Measurements from ENCODE around the gene MATN4.
A peak's percentile ranks its signal among the peaks of the same experiment; 100 is the strongest.

MATN4 gene

GRCh38 chr20:45290677-45291355, 17.3 kb downstream of the MATN4 start:
- DNase-seq (ENCODE audit: low spot score) = peak; percentile 73

DNA sequence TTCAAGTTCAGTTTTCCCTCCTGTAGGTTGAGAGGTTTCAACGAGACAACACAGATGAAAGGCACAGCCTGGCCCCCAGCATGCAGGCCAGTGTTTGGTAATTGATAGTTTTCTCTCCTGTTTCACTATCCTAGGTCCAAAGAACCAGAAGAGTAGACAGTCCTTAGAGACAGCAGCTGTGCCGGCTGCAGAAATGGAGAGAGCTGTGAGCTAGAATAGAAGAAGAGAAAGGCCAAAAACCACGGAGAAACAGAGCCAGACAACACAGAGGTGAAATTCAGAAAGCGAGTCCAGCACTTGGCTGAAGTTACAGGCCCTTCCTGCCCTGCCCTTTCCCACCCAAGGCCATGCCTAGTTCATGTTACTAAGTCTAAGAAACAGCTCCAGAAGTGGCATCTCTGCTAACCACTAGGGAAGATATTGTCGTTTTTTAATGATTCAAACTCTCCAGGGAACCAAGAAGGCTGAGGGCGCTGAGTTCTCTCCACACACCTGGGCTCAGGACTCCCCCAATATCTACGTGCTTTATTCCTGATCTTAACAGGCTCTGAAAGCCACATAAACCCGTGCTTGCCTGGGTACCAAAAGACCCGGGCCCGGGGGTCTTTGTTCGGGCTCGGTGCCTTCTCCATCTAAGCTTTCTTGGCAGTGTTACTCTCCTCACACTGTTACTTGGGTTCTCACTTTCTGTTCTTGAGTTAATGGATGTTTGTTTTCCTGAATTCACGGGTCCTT, 18.0 kb downstream of the MATN4 start:
- no peak for DNase-seq (ENCODE audit: low spot score)

- no peak for DNase-seq (ENCODE audit: low spot score)
Measured at GRCh38 chr20:45288860-45289259, 19.2 kb downstream of the MATN4 start.

DNA sequence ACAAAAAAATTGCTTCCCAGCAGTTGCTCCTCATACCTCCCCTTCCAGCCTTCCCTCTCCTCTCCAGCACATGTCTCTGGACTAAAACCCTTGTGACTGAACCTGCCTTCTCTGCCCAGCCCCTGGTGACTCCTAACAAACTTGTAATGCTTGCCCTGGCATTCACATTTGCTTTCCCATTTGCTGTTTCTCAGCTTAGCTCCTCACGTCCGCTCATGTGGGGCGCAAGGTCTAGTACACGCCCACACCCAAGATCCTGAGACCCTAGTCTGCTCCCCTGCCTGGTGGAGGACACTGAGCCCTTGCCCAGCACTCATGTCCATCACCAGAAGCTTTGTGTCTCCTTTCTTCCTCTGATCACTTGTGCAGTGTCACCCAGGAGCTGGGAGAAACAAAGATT, 19.7 kb downstream of the MATN4 start:
- DNase-seq (ENCODE audit: low spot score) = no peak

- DNase-seq (ENCODE audit: low spot score) = peak; percentile 33
Measured at GRCh38 chr20:45283551-45284057, 24.5 kb downstream of the MATN4 start.

DNA sequence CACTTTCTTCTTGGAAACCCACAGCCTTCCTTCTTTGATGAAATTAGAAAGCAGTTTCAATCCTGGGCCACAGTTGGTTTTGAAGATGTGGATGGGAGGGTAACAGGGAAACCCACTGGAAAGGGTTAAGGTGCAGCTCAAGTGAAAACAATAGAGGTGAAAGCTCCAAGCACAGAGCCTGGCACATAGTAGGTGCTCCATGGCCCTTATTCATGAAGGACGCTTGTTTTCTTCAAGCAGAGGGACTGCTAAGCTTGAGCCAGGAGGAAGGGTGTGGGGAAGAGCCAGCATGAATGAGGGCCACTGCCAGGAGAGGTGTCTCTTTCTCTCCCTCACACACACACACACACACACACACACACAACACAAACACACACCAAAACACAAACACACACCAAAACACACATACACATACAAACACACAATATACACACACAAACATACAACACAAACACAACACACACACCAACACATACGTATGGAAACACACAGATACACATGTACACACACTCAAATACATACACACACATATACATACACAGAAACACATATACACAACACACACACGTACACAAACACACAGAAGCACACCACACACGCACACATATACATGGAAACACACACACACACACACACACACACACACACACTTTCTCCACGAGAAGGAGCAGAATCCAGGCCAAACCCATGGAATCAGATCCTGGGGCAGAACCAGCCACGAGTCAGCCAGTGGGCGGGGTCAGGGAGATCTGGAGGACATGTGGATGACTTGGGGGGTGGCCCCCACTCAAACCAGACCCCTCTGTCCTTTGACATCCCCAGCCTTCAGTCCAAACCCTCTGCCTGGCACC, 25.2 kb downstream of the MATN4 start:
- no peak for DNase-seq (ENCODE audit: low spot score)

GRCh38 chr20:45279992-45280391, 28.1 kb downstream of the MATN4 start:
- DNase-seq (ENCODE audit: low spot score) = no peak

DNA sequence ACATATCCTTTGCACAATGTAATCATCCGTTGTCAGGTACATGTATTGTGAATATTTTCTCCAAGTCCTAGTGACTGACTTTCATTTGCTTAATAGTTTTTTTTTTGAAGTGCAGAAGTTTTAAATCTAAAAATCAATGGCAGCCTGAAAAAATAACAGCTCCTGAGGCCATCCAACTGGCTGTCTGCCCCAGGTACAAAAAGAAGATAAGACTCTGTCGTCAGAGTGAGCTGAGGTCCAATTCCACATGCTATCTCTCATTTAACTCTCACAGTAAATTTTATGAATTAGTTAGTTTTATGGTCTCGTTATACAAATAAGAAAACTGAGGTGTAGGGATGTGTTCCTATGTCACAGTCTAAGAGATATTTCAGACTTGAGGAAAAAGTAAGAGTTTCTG, 32.8 kb downstream of the MATN4 start:
- DNase-seq (ENCODE audit: low spot score) = no peak

- no peak for DNase-seq (ENCODE audit: low spot score)
Measured at GRCh38 chr20:45269754-45270270, 38.3 kb downstream of the MATN4 start.

GRCh38 chr20:45269056-45269455, 39.0 kb downstream of the MATN4 start:
- DNase-seq (ENCODE audit: low spot score) = no peak

DNA sequence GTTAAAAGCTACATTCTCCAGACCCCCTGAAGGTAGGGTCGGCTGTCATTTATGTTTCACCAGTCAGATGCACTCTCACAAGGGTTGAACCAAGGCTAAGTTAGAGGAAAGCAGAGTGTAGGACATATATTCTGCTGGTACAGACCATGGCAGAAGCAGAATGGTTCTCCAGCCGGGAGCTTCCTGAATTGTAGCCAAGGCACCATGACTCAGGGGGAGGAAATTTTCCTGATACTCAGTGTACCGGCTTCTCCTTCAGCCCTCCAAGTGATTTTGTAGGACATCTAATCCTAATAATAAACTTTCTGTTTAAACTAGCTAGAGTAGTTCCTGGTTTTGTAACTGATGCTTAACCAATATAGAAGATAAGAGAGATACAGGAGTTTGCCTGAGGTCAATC, 39.6 kb downstream of the MATN4 start:
- DNase-seq (ENCODE audit: low spot score) = no peak

- no peak for DNase-seq (ENCODE audit: low spot score)
Measured at GRCh38 chr20:45266977-45267376, 41.1 kb downstream of the MATN4 start.

DNA sequence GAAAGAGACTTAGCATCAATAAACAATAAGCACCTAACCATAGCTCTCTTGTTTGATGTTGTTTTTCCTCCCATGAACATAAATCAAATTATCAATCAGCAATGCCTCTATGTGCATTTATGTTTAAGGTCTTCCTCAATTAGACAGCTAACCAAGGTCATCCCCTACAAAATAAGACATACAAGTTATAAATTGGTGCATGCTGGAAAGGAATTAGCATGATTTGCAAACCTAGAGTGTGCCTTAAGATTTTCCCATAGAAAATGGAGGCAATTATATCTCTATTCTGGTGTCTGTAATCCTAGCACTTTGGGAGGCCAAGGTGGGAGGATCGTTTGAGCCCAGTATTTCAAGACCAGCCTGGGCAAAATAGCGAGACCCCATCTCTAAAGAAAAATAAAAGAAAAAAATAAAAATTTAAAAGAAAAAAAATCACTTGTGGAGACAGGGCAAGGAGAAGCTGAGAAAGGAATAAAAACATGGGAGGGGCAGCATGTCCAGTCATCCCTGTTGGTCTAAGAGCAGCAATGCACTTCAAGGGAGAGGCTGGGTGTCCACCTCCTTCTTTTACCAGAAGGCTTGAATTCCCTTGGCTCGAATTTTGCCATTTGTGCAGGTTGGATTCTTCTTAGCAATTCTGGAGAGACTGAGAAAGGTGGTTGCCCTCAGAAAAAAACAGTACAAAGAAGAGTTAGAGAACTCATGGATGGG, 44.4 kb downstream of the MATN4 start:
- no peak for DNase-seq (ENCODE audit: low spot score)

DNA sequence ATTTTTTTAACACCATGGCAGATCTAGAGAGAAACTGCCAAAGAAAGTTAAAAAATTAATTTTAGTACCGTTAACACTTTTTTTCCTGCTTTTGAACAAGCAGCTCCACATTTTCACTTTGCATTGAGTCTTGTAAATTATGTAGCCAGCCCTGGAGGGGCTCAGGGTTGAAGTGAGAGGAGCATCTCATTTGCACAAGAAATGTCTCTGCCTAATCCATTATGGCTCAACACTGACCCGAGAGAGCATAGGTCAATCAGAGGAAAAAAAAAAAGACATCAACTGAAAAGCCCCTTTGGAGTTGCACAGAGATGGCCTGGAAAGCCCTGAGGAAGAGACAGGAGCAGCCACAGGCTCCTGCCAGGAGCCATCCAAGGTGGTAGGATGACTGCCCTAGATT, 49.4 kb downstream of the MATN4 start:
- no peak for DNase-seq (ENCODE audit: low spot score)

DNA sequence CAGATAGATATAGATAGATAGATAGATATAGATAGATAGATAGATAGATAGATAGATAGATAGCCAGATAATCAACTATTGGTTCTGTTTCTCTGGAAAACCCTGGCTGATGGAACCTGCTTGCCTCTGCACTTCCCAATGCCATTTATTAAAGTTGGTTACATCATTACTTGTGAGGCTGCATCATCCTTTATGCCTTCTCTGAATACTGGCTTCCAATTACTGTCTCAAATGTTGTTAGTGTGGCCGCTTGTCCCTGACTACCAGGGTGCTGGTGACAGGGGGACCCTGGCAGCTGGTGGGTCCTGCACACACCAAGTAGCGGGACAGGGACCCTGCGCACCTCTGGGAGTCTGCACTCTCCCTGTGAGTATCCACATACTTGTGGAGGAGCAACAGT, 49.8 kb downstream of the MATN4 start:
- DNase-seq (ENCODE audit: low spot score) = no peak

DNA sequence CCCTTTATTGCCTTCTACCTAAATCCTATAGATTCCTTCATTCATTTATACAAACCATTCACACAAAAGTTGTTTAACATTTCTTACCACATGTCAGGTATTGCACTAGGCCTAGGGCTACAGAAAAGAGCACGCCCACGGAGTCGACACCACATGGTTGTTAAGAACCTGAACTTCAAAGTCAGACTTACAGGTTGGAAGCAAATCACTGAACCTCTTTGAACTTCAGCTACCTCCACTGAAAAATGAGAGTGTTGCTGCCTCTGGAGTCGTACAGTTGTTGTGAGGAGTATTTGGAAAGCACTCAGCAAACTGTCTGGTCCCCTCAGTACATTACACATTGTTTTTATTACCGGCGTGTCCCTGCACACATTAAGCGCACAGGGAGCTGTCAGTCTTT, 50.4 kb downstream of the MATN4 start:
- DNase-seq (ENCODE audit: low spot score) = no peak

GRCh38 chr20:45257161-45257560, 50.9 kb downstream of the MATN4 start:
- DNase-seq (ENCODE audit: low spot score) = no peak

DNA sequence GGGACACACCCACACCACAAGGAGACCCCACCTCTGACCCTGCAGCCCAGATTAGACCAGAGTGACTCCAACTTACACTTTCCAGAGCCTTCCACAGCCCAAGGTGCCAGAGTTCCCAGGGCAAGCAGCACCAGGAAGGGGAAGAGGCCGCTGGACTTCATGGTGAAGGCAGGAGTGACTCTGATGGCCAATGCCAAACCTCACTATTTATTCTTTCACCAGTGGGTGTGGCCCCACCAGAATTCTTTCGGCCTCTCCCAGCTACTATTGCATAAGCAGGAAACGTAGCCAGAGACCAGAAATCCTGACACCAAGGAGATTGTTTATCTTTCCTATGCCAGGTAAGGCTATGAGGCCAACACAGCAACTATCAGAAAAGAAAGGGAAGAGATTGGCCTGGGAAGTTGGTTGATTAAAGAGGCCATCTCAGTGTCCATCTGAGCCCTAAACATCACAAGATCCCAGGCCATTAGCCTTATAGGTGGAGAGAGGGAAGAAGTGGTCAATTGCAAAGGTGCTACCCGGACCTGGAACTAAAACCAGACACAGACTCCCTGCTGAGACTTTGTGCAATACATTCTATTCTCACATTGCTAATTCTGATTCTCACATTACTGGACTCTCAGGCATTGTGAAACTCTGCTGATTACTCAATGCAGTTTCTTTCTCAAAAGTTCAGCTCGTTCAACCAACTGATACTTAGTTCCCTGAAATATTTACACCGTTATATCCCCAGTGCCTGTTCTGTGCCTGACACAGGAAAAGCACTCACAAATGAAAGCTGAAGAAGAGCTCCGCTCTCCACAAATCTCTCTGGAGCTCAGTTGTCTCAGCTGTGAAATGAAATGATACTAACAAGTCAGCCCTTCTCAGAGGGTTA, 53.5 kb downstream of the MATN4 start, which contains the start of gene SLPI:
Gene SLPI, minus strand, starts transcription at position 182 of the 880 bp plus-strand sequence. Its CDS starts 21 bp downstream, at position 161.
- peak; percentile 92 for DNase-seq (ENCODE audit: low spot score)

DNA sequence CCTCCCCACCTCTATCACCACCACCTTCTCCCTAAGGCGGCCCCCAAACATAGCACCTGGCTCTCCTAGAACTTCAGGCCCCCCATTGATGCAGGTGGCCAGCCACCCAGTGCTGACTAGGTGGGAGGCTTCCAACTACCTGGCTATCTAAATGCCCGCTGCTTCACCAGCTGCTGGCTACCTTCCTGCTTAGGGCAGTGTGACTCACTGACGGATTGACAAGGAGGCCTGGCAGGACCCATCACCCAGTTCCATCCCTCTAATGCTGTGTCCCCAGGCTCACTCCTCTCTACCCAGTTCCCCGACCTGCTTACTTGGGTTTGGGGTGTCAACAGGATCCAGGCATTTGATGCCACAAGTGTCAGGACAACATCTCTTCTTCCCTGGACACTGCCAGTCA, 54.8 kb downstream of the MATN4 start:
- peak; percentile 4 for DNase-seq (ENCODE audit: low spot score)

GRCh38 chr20:45251884-45252560, 56.1 kb downstream of the MATN4 start:
- DNase-seq (ENCODE audit: low spot score) = no peak
